GM18511 (cell line): ENCODE results near the gene DEXI.
"Not testable (repeated sequence)": the region's sequence is repeated elsewhere in the genome, so short reads cannot be mapped to it uniquely, and the experiment has no call there.

Experiments
- ATAC-seq: cut with Tn5 transposase; IDR thresholded peaks from one replicate; pipeline ENCODE4 v1.9.1; 2021; ENCODE audit warnings: mild to moderate bottlenecking, moderate library complexity; ENCODE audit not compliant: unreplicated experiment

DEXI gene

DNA sequence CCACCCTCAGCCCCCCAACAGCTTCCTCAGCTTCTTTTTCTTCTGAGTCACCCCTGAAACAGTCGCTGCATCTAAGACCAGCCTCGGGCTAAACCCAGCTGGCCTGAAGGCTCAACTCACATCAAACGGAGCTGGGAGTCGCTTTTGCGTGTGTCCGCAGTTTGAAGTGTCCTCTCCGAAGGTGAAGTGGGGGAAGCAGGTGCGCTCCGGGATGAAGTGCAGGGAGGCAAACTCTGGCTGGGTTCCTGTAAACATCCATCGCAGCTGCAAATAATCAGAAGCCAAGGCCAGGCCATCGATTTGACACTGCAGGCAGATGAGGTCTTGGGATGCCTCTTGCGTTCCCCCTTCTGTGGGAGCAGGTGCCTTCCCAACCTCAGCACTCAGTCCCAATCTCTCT, 13.2 kb downstream of the DEXI start:
- ATAC-seq, result not testable (repeated sequence)

- no peak for ATAC-seq
These were observed 14.7 kb downstream of the DEXI start for GRCh38 chr16:10927497-10928112.

- ATAC-seq, result no peak
These were observed 15.4 kb downstream of the DEXI start for GRCh38 chr16:10926867-10927266.

- ATAC-seq, result no peak
These were observed 16.2 kb downstream of the DEXI start for GRCh38 chr16:10926094-10926493.

DNA sequence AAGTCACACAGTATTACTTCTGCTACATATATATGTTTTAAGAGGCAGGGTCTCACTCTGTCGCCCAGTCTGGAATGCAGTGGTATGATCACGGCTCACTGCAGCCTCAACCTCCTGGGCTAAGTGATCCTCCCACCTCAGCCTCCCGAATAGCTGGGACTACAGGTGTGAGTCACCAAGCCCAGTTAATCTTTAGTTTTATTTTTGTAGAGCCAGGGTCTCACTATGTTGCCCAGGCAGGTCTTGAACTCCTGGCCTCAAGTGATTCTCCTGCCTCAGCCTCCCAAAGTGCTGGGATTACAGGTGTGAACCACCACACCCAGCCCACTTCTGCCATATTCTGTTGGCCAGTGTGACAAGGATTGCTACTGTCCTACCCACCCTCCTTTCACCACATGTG, 17.0 kb downstream of the DEXI start:
- not testable (repeated sequence) for ATAC-seq

DNA sequence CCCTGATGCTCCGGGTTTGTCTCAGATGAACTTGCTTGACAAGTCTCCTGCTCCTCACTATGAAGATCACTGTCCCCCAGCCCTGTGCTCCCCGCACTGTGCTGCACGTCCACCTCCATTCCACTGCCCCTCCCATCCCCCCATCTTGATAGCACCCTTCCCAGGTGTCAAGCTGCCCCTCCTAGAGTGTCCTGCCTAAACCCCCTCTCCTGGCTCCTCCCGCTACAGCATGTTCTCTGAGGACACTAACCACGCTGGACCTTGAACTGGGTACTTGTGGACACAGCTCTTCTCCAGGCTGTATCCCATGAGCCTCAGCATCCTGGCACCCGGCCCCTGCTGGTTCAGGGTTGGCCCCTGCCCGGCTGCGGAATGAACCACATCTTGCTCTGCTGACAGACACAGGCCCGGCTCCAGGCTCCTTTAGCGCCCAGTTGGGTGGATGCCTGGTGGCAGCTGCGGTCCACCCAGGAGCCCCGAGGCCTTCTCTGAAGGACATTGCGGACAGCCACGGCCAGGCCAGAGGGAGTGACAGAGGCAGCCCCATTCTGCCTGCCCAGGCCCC, 18.5 kb downstream of the DEXI start:
- no peak for ATAC-seq

GRCh38 chr16:10923146-10923649, 19.1 kb downstream of the DEXI start:
- ATAC-seq, result no peak

DNA sequence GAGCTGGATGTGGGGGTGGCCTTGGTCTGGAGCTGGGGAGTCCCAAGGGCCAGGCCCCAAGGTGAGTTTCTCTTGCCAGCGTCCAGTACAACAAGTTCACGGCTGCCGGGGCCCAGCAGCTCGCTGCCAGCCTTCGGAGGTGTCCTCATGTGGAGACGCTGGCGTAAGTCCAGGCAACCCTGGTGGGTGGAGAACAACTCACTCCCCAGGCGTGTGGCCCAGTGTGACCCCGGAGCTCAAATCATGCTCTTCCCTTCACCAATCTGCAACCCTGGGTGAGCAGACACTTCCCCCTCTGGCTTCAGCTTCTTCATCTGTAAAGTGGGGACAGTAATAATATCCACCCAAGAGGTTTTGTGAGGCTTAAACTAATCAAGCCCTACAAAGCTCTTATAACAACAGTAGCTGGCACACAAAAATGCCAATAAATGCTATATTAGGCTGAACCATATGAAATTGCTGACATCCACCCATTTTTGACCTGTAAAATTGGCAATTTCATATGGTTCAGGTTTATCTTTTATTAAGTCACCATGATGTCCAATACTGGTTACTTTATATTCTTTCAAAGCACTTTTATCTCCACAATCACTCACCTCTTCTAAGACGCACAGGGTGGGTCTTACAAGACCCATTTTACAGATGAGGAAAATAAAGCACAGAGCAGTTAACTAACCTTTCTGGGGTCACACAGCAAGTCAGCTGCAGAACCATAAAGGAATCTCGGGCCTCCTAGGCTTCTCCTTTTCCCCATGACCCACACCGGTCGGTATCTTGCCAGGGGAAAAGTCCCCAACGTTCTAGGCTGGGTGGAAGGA, 19.7 kb downstream of the DEXI start:
- no peak for ATAC-seq

DNA sequence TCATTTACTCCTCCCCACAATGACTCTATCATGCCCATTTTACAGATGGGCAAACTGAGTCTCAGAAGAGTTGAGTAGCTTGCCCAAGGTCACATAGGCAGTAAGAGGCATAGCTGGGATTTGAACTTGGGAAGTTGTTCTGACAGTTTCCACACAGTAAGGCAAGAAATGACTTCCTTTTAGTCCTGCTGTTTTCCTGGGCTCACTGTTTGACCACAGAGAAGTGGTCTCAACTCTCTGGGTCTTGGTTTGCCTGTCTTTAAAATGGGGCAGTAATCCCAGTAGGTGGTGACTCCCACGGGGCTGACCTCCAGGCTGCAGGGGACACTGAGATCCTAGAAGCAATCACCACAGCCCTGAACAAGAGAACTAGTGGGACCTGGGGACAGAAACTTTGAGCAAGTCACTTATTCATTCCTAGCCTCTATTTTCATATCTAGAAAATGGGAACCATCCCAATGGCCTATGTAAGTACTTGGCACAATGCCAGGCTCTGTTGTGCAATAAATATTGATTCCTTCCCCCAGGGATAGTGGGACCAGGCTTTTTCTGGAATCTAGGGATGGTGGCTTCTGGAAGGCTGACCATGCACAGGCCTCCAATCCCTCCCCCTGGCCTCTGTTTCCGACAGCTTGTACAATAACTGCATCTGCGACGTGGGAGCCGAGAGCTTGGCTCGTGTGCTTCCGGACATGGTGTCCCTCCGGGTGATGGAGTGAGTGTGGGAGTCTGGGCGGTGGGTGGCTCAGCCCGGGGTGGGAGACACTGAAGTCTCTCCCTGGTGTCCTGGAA, 20.5 kb downstream of the DEXI start:
- ATAC-seq, result no peak

- no peak for ATAC-seq
These were observed 21.4 kb downstream of the DEXI start for GRCh38 chr16:10920726-10921427.

DNA sequence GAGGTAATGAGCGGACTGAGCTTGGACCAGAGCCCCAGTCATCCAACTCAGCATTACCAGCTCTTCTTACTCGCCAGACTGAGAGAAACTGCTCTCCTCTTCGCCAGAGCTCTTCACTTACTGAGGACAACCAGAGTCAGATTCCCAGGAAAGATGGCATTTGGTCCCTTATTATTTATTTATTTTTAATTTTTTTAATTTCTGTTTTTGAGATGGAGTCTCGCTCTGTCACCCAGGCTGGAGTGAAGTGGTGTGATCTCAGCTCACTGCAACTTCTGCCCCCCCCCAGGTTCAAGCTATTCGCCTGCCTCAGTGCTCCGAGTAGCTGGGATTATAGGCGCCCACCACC, 23.3 kb downstream of the DEXI start:
- ATAC-seq, result no peak

GRCh38 chr16:10918294-10919002, 23.8 kb downstream of the DEXI start:
- ATAC-seq, result no peak

DNA sequence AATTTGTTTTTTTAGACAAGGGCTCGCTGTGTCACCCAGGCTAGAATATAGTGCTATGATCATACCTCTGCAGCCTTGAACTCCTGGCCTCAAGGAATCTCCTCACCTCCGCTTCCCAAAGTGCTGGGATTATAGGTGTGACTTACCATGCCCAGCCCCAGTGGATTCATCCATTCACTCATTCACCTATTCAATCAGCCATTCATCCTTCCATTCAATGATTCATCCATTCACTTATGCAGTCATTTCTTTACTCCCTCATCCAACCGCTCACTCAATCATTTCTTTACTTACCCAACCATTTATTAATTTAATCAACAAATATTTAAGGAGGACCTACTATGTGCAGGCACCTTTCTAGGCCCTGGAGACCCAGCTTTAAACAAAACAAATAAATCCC, 25.7 kb downstream of the DEXI start:
- no peak for ATAC-seq

GRCh38 chr16:10911267-10911666, 31.0 kb downstream of the DEXI start:
- no peak for ATAC-seq

DNA sequence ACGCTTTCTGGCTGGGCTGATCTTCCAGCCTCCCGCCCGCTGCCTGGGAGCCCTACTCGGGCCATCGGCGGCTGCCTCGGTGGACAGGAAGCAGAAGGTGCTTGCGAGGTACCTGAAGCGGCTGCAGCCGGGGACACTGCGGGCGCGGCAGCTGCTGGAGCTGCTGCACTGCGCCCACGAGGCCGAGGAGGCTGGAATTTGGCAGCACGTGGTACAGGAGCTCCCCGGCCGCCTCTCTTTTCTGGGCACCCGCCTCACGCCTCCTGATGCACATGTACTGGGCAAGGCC, 34.6 kb downstream of the DEXI start:
- no peak for ATAC-seq

DNA sequence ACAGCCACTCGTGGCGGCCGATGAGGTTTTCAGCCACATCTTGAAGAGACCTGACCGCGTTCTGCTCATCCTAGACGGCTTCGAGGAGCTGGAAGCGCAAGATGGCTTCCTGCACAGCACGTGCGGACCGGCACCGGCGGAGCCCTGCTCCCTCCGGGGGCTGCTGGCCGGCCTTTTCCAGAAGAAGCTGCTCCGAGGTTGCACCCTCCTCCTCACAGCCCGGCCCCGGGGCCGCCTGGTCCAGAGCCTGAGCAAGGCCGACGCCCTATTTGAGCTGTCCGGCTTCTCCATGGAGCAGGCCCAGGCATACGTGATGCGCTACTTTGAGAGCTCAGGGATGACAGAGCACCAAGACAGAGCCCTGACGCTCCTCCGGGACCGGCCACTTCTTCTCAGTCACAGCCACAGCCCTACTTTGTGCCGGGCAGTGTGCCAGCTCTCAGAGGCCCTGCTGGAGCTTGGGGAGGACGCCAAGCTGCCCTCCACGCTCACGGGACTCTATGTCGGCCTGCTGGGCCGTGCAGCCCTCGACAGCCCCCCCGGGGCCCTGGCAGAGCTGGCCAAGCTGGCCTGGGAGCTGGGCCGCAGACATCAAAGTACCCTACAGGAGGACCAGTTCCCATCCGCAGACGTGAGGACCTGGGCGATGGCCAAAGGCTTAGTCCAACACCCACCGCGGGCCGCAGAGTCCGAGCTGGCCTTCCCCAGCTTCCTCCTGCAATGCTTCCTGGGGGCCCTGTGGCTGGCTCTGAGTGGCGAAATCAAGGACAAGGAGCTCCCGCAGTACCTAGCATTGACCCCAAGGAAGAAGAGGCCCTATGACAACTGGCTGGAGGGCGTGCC, 35.1 kb downstream of the DEXI start:
- no peak for ATAC-seq

DNA sequence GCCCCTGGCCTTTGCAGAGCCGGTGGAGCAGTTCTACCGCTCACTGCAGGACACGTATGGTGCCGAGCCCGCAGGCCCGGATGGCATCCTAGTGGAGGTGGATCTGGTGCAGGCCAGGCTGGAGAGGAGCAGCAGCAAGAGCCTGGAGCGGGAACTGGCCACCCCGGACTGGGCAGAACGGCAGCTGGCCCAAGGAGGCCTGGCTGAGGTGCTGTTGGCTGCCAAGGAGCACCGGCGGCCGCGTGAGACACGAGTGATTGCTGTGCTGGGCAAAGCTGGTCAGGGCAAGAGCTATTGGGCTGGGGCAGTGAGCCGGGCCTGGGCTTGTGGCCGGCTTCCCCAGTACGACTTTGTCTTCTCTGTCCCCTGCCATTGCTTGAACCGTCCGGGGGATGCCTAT, 35.8 kb downstream of the DEXI start:
- ATAC-seq, result no peak

GRCh38 chr16:10902999-10903398, 39.3 kb downstream of the DEXI start:
- ATAC-seq, result no peak

- peak; percentile 86 for ATAC-seq
These were observed 45.1 kb downstream of the DEXI start for GRCh38 chr16:10897134-10897533.
